ENCODE measurements around the gene TBC1D22A.
A peak's percentile ranks its signal among the peaks of the same experiment; 100 is the strongest.

TBC1D22A gene

GRCh38 chr22:47151490-47151889 lies 389.0 kb downstream of the TBC1D22A start:
- DNase-seq, result no peak

GRCh38 chr22:47152236-47152635 lies 389.8 kb downstream of the TBC1D22A start:
- no peak for DNase-seq

GRCh38 chr22:47152938-47153337 lies 390.5 kb downstream of the TBC1D22A start:
- no peak for DNase-seq

GRCh38 chr22:47153854-47154525 lies 391.5 kb downstream of the TBC1D22A start:
- DNase-seq, result no peak

- DNase-seq, result no peak
These were observed 392.2 kb downstream of the TBC1D22A start for GRCh38 chr22:47154621-47155081.

- no peak for DNase-seq
These were observed 392.9 kb downstream of the TBC1D22A start for GRCh38 chr22:47155131-47155885.

GRCh38 chr22:47155912-47156311 lies 393.5 kb downstream of the TBC1D22A start:
- no peak for DNase-seq

- no peak for DNase-seq
These were observed 394.1 kb downstream of the TBC1D22A start for GRCh38 chr22:47156352-47157092.

- DNase-seq, result no peak
These were observed 394.6 kb downstream of the TBC1D22A start for GRCh38 chr22:47157093-47157420.

- no peak for DNase-seq
These were observed 395.2 kb downstream of the TBC1D22A start for GRCh38 chr22:47157486-47158270.

- DNase-seq, result no peak
These were observed 396.0 kb downstream of the TBC1D22A start for GRCh38 chr22:47158457-47158856.

GRCh38 chr22:47159592-47159991 lies 397.1 kb downstream of the TBC1D22A start:
- DNase-seq, result no peak

- no peak for DNase-seq
These were observed 397.7 kb downstream of the TBC1D22A start for GRCh38 chr22:47160141-47160541.

- DNase-seq, result no peak
These were observed 398.5 kb downstream of the TBC1D22A start for GRCh38 chr22:47160781-47161520.

GRCh38 chr22:47161631-47162030 lies 399.2 kb downstream of the TBC1D22A start:
- peak; percentile 10 for DNase-seq

- no peak for DNase-seq
These were observed 400.4 kb downstream of the TBC1D22A start for GRCh38 chr22:47162865-47163264.

GRCh38 chr22:47163481-47163855 lies 401.0 kb downstream of the TBC1D22A start:
- no peak for DNase-seq

GRCh38 chr22:47163856-47164513 lies 401.5 kb downstream of the TBC1D22A start:
- DNase-seq, result peak; percentile 8

- peak; percentile 8 for DNase-seq
These were observed 402.3 kb downstream of the TBC1D22A start for GRCh38 chr22:47164514-47165337.

GRCh38 chr22:47165338-47166032 lies 403.0 kb downstream of the TBC1D22A start:
- DNase-seq, result peak; percentile 11
